ENCODE measurements around the gene SCYGR5.
A peak's percentile ranks its signal among the peaks of the same experiment; 100 is the strongest.

Gene SCYGR5

DNA sequence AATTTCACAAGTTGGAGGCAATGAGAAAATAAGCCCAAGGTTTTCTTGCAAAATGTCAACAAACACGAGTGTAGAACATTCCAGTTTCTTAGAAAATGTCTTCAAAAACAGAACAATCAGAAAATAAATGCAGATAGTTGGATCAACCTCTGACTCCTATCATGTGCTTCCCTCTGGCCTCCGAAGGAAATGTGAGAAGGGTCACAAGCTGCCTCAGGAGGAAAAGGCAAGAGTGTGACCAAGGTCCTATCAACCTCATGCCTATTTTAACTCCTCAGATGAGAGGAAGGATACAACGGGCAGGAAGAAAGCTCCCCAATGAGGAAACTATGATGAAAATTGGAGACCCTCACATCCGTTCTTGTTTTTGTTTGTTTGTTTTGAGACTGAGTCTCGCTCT is 7.9 kb downstream of the SCYGR5 start:
- no peak for DNase-seq

DNA sequence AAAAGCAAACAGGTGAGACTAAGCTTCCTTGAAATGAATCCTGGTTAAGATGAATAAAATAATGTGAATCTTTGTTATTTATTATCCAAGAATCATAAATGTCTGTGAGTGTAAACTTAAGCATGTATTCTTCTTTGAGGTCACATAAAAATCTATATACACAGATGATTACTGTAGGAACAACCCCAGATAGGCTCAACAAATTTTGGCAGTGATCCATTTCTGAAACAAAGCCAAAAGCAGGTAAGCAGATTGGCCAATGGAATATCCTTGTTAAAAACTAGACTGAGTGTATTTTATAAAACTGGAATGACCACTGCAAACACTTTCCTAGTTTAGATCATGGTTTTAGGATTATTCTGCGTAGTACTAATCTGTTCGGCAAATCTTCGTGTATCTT is 11.3 kb downstream of the SCYGR5 start:
- no peak for DNase-seq

DNA sequence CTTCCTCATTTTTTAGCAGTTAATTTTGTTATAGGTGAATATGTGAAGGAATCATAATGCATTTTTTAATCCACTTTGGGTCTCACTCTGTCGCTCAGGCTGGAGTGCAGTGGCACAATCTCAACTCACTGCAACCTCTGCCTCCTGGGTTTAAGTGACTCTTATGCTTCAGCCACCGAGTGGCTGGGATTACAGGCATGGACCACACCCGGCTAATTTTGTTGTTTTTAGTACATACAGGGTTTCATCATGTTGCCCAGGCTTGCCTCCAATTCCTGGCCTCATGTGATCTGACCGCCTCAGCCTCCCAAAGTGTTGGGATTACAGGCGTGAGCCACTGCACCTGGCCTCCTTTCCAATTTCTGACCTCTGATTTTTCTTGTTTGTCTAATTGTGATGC is 17.7 kb downstream of the SCYGR5 start:
- DNase-seq, result no peak

DNA sequence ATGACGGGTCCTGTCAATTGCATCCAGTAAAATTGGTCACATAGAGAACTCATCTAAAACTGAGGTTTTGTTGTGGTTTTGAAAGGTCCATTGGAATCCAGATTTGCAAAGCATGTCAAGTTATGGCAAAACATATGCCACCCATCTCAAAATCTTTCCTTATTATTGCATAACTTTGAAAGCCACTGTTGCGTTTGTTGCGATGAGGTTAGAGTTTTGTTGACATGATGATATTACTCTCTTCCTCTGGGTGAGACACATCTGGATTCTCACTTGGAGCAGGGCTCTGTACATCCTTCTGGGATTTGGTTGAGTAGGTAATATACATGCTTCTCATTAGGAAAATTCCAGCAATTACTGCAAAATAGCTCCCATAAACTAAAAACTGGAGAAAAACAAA is 20.6 kb downstream of the SCYGR5 start:
- no peak for DNase-seq

DNA sequence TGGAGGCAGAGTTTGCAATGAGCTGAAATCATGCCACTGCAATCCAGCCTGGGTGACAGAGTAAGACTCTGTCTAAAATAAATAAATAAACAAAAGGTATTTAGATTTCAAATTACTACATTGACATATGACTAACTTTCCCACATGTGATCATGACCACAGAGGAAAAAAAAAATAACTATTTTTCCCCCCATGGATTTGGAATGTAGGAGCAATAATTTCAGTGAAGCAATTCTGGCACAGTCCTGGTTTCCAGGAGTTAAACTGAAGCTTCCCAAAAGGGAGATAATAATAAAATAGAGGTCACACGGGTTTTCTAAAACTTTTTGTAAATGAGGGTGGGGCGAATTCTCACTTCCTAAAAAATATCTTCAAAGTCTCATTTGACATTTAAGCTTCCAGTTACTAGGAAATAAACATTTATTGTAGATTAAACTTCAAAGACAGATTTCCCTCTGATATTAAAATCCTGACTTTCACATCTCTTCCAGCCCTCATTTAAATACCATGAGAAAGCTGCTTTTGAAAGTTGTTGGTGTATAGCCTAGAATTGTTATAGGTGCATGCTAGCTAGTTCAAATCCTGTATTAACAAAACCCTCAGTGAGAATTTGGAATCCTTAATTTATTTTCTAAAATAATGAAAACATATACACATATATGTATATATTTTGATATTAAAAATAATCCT is 30.5 kb downstream of the SCYGR5 start:
- no peak for DNase-seq

DNA sequence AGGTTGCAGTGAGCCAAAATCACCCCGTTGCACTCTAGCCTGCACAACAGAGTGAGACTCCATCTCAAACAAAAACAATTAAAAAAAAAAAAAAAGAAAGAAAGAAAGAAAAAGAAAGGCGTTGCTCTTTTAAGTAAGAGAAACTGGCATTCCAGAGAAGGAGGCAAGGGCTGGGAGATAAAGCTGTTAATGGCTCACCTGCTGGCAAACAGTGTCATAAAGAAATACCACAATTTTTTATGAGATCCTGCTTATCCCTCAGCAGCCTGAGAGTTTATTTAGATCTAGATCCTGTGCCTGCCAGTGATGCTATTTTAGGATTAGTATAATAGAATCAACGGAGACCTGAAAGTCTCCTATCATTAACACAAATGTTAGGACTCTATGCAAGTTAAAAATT is 35.0 kb downstream of the SCYGR5 start:
- DNase-seq, result no peak

DNA sequence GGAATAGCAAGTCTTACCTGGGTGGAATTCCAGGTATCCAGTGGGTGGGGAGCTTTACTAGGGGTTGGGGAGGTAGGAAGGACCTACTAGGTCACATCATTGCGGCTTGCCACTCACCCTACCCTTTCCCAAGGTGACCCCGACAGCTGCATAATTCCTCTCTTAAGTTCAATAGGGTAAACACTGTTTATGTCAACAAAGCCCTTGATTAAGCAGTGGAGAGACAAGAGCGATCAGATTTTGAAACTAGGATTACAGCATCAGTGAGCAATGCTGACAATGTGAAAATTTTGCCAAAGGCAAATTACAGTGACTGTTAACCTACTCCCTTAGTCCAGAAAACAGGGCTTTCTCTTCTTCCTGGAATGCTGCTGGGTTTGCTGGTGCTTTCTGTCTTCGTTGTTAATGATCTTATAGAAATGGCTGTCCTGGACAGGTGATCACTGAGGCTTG is 36.7 kb downstream of the SCYGR5 start:
- DNase-seq, result peak; percentile 68

DNA sequence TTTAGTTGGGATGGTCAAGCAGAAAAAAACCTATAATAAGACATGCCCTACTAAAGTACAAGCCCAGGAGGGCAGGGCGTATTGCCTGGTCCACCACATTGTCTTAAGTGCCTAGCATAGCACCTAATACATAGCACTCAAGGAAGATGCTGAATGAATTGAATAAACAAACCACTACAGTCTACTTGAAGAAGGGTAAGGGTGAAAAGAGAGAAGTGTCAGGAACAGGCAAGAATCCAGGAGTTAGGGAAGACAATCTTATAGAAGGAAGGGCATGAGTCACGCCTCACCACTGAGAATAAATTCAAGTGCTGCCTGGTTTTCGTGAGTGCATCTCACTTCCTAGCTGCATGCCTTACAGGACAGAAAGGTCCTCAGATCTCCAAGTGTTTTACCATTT is 37.4 kb downstream of the SCYGR5 start:
- DNase-seq, result peak; percentile 20

DNA sequence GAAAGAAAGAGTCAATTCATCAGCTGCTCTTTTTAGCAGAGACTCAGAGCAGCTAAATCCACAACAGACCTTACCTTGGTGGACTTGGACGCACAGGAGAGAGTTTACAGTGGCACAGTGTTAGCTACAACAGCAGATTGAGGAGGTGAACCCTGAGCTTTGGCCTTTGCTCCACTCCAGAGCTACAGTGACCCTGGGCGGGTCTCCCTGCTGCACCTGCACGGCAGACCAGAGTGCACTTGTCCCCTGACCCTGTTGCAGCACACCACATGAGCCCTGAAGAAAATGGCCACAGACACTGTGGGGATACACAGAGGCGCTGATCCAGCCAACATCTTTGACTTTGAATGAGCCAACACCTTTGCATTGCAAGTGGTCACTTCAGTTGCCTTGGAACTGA is 40.3 kb downstream of the SCYGR5 start:
- no peak for DNase-seq

DNA sequence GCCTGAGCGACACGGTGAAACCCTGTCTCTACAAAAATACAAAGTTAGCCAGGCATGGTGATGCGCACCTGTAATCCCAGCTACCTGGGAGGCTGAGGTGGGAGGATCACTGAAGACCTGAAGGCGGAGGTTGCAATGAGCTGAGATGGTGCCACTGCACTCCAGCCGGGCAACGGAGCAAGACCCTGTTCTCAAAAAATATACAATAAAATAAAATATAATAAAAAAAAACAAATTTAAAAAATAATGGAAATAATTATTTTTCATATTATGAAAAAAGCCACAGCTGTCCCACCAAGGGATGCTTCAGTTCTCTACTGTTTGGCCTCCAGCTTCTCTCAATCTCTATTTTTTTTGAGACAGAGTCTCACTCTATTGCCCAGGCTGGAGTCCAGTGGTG is 40.8 kb downstream of the SCYGR5 start:
- DNase-seq, result no peak

DNA sequence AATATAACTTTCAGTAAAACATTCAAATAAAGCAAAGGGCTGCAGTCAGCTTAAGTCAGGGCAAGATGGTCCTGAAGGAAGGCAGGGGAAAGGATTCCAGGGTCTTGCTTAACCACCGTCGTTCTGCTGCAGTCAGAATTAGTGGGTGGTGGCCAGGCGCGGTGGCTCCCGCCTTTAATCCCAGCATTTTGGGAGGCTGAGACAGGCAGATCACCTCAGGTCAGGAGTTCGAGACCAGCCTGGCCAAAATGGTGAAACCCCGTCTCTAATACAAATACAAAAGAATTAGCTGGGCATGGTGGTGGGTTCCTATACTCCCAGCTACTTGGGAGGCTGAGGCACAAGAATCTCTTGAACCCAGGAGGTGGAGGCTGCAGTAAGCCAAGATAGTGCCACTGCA is 44.4 kb downstream of the SCYGR5 start:
- no peak for DNase-seq

DNA sequence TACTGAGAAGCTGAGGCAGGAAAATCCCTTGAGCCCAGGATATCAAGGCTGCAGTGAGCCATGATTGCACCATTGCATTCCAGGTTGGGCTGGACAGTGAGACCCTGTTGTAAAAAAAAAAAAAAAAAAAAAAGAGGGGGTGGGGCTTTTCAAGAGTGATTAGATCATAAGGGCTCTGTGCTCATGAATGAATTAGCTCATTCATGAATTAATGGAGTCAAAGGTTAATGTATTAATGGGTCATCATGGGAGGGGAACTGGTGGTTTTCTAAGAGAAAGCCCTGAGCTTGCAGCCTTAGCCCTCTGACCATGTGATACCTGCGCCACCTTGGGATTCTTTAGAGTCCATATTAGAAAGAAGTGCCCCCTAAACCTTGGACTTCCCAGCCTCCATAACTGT is 46.7 kb downstream of the SCYGR5 start:
- no peak for DNase-seq

DNA sequence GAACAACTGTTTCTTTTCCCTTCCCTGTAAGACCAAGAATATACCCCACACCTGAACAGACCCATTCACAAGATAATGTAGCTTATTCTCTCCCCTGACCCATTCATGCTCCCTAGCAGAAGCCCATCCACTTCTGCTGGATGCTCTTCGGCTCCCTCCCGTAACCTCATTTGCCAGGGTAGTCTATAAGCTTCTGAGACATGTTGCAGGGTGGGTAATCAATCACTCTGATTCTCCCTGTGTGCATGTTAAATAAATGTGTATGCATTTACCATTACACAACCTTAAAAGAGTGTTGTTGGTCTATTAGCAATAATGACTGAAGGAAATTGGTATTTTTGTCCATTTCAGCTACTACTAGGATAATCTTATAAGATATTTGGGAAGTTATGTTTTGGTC is 49.9 kb downstream of the SCYGR5 start:
- DNase-seq, result no peak

Data from DMS53 (cell line).